Measurements from ENCODE around the gene SYT1. TPM values are rescaled to one million over a fixed set of nuclear protein-coding genes. Genes with fewer than 3 reads are reported as not detected.

SYT1 gene
- total and polyA plus RNA-seq, 2 of the 8 experiments (the other 6 are each of a cell fraction or from before 2014, with no cell fraction given): 11.0 to 34.6 TPM

- TF ChIP-seq ASH2L (IDR thresholded peaks at IDR 0.05; ENCODE audit: low read length) (no peak), JUND (IDR thresholded peaks at IDR 0.05; ENCODE audit: low read length) (no peak), CREB1 (IDR thresholded peaks at IDR 0.05) (no peak), BRCA1 (IDR thresholded peaks at IDR 0.05; ENCODE audit: low read depth, low read length) (no peak), JUN (IDR thresholded peaks at IDR 0.05; ENCODE audit: low read depth, low read length) (no peak), RAD21 (IDR thresholded peaks at IDR 0.05 in 1 of 2, conservative IDR thresholded peaks at IDR 0.05 in 1 of 2; ENCODE audit: low read depth in 2 of 2, low read length in 2 of 2) (no peak), POLR2AphosphoS5 (IDR thresholded peaks at IDR 0.05; ENCODE audit: low read depth, low read length) (no peak), SRF (IDR thresholded peaks at IDR 0.05; ENCODE audit: low read depth, low read length) (no peak), CBX5 (IDR thresholded peaks at IDR 0.05; ENCODE audit: low read depth, low read length) (no peak), SP1 (IDR thresholded peaks at IDR 0.05; ENCODE audit: low read depth, low read length) (no peak)
Observed at GRCh38 chr12:78966926-78967325, 102.4 kb downstream of the SYT1 start (continued).

Measured in H1 (cell line).